K562 (cell line): ENCODE measurements around the gene OCIAD1. TPM values are rescaled to one million over a fixed set of nuclear protein-coding genes. Genes with fewer than 3 reads are reported as not detected.

ENCODE experiments used
- ATAC-seq: fragments of 200-7000 bp; cut with Tn5 transposase; 3 replicates; pipeline ENCODE4 v1.9.1; 2020; ENCODE audit warnings: moderate library complexity
- BruUV-seq: library from RNA; stranded (reverse); fragments of 400-500 nt; replicated peaks from 2 replicates; lab custom pipeline; 2021; lab: Mats Ljungman, UMichigan
- CTCF ChIA-PET: fragments of 300-600 bp; formaldehyde crosslinking; extraction: SDS; loops from one replicate; lab custom pipeline; 2021; ENCODE audit warnings: low intra/inter-chr PET ratio; lab: Yijun Ruan, JAX
- POLR2A ChIA-PET: fragments of 300-600, 350-650 bp; sonication (Branson Sonifier 250); formaldehyde crosslinking; extraction: SDS; loops from one replicate; lab custom pipeline; 2021; ENCODE audit warnings: antibody characterized with exemption, inconsistent platforms; lab: Yijun Ruan, JAX
- DNase-seq, 4 experiments: peaks; one replicate each; pipeline versions ENCODE4 v3.0.0 to v3.0.0-alpha.2; 2011 to 2018; ENCODE audit warnings: low spot score in 3 of 4, mixed read lengths in 3 of 4; ENCODE audit errors: extremely low read depth in 1 of 4
- FAIRE-seq: peaks from 2 replicates; lab custom pipeline; 2011; peaks lifted over from hg19 to GRCh38; lab: Jason Lieb, UNC
- H2AFZ ChIP-seq: 2 replicates; pipeline ENCODE4 v1.6.0; 2011; ENCODE audit warnings: low read depth, low read length, control low read depth, inconsistent platforms
- H3K27ac ChIP-seq: fragments of 200-600 bp; 3 replicates; pipeline ENCODE4 v1.8.0; 2011; ENCODE audit warnings: low read depth, mild to moderate bottlenecking, control low read depth, inconsistent platforms, low read length, moderate library complexity, mixed read lengths; ENCODE audit errors: extremely low read depth
- H3K27me3 ChIP-seq, 2 experiments: fragments of 300-600 bp in 1 of 2; 2 replicates in 1 of 2; 3 replicates in 1 of 2; pipeline versions ENCODE4 v1.6.0 to v1.8.0; 2011; ENCODE audit warnings: inconsistent platforms in 2 of 2, low read length in 2 of 2, mild to moderate bottlenecking in 1 of 2, mixed read lengths in 1 of 2, moderate library complexity in 1 of 2; ENCODE audit not compliant: control insufficient read depth in 2 of 2, insufficient read depth in 2 of 2
- H3K36me3 ChIP-seq: fragments of 300-600 bp; 3 replicates; pipeline ENCODE4 v1.8.0; 2011; ENCODE audit warnings: mild to moderate bottlenecking, low read length, inconsistent platforms; ENCODE audit not compliant: control insufficient read depth, insufficient read depth
- H3K4me1 ChIP-seq, 2 experiments: fragments of 200-600 bp in 1 of 2; replicated peaks in 1 of 2; 2 replicates in 1 of 2; 3 replicates in 1 of 2; pipeline versions ENCODE4 v1.5.1 to v1.8.0; 2011; ENCODE audit warnings: inconsistent platforms in 2 of 2, low read length in 2 of 2, mild to moderate bottlenecking in 1 of 2, mixed read lengths in 1 of 2, moderate library complexity in 1 of 2; ENCODE audit not compliant: control insufficient read depth in 2 of 2, insufficient read depth in 2 of 2
- H3K4me2 ChIP-seq: 2 replicates; pipeline ENCODE4 v1.6.1; 2011; ENCODE audit warnings: low read length, control low read depth, inconsistent platforms, mixed read lengths; ENCODE audit not compliant: insufficient read depth
- H3K4me3 ChIP-seq: fragments of 200-600 bp; sonication (generic), shearing (Covaris generic); 2 replicates; pipeline ENCODE4 v1.5.1; 2016; ENCODE audit warnings: control low read depth, inconsistent platforms
- H3K79me2 ChIP-seq: fragments of 200-600 bp; 3 replicates; pipeline ENCODE4 v1.8.0; 2011; ENCODE audit warnings: low read length, inconsistent platforms; ENCODE audit not compliant: control insufficient read depth, insufficient read depth
- H3K9ac ChIP-seq, 2 experiments: 2 replicates each; pipeline versions ENCODE4 v1.6.0 to v1.6.1; 2011; ENCODE audit warnings: low read depth in 2 of 2, low read length in 2 of 2, control low read depth in 1 of 2, inconsistent platforms in 1 of 2, mild to moderate bottlenecking in 1 of 2, mixed read lengths in 1 of 2; ENCODE audit not compliant: insufficient read depth in 1 of 2
- H3K9me1 ChIP-seq: one replicate; pipeline ENCODE4 v1.6.0; 2011; ENCODE audit warnings: inconsistent platforms, mild to moderate bottlenecking, low read length, moderate library complexity; ENCODE audit not compliant: control insufficient read depth, insufficient read depth
- H3K9me3 ChIP-seq: replicated peaks from 2 replicates; pipeline ENCODE4 v1.5.1; 2011; ENCODE audit warnings: low read depth, low read length, inconsistent platforms; ENCODE audit not compliant: control insufficient read depth, insufficient read depth
- H4K20me1 ChIP-seq: replicated peaks from 2 replicates; pipeline ENCODE4 v1.6.1; 2011; ENCODE audit warnings: low read length, inconsistent platforms, mixed read lengths; ENCODE audit not compliant: control insufficient read depth, insufficient read depth
- ATF3 ChIP-seq, 2 experiments: fragments of 450-650 bp in 1 of 2; sonication (generic) in 1 of 2; formaldehyde crosslinking in 1 of 2; IDR thresholded peaks in 1 of 2; conservative IDR thresholded peaks in 1 of 2; 2 replicates each; pipeline versions ENCODE4 v1.6.1 to v1.8.1; 2016 to 2023; ENCODE audit warnings: mild to moderate bottlenecking in 2 of 2, moderate library complexity in 2 of 2, inconsistent platforms in 1 of 2, missing genetic modification reagents in 1 of 2
- ATF7 ChIP-seq: fragments of 450-650 bp; IDR thresholded peaks from 2 replicates; pipeline ENCODE4 v1.7.1; 2014; ENCODE audit warnings: mild to moderate bottlenecking, moderate library complexity
- BRD9 ChIP-seq: fragments of 450-650 bp; IDR thresholded peaks from 2 replicates; pipeline ENCODE4 v1.6.1; 2018; ENCODE audit warnings: low read depth; ENCODE audit not compliant: partially characterized antibody
- E2F6 ChIP-seq, 2 experiments: IDR thresholded peaks; 2 replicates each; pipeline ENCODE4 v1.6.1; 2011; ENCODE audit warnings: borderline replicate concordance in 1 of 2, control low read depth in 1 of 2, low read depth in 1 of 2, low read length in 1 of 2, mild to moderate bottlenecking in 1 of 2, mixed read lengths in 1 of 2, moderate library complexity in 1 of 2; ENCODE audit not compliant: insufficient read depth in 1 of 2, insufficient read length in 1 of 2, poor library complexity in 1 of 2, severe bottlenecking in 1 of 2; ENCODE audit errors: extremely low read depth in 1 of 2
- GATAD2B ChIP-seq: fragments of 450-650 bp; IDR thresholded peaks from 2 replicates; pipeline ENCODE4 v1.6.1; 2017; ENCODE audit warnings: mild to moderate bottlenecking, borderline replicate concordance
- MIER1 ChIP-seq: fragments of 450-650 bp; IDR thresholded peaks from 2 replicates; pipeline ENCODE4 v1.6.1; 2016; ENCODE audit warnings: antibody characterized with exemption, mild to moderate bottlenecking, low read depth
- NFXL1 ChIP-seq: fragments of 450-650 bp; formaldehyde crosslinking; IDR thresholded peaks from 2 replicates; pipeline ENCODE4 v1.4.0; 2021; ENCODE audit warnings: mild to moderate bottlenecking
- OTX1 ChIP-seq: fragments of 450-650 bp; formaldehyde crosslinking; IDR thresholded peaks from 2 replicates; pipeline ENCODE4 v1.4.0; 2022; ENCODE audit warnings: mild to moderate bottlenecking
- PHTF2 ChIP-seq: fragments of 250-450 bp; sonication (Bioruptor Pico); IDR thresholded peaks from 2 replicates; pipeline ENCODE4 v1.5.0; 2021; ENCODE audit warnings: mild to moderate bottlenecking
- SRSF7 ChIP-seq: fragments of 200-400 bp; formaldehyde crosslinking; optimal IDR thresholded peaks from 2 replicates; pipeline ENCODE3; 2017; ENCODE audit warnings: mild to moderate bottlenecking, low read depth, low read length
- ZMIZ1 ChIP-seq, 2 experiments: fragments of 150-350 bp in 1 of 2; IDR thresholded peaks; 2 replicates each; pipeline ENCODE4 v1.6.1; 2012 to 2016; ENCODE audit warnings: low read depth in 2 of 2, low read length in 2 of 2, mild to moderate bottlenecking in 1 of 2, moderate library complexity in 1 of 2
- ZNF444 ChIP-seq: fragments of 250-450 bp; sonication (Bioruptor Pico); IDR thresholded peaks from 2 replicates; pipeline ENCODE4 v1.4.0; 2020; ENCODE audit warnings: mild to moderate bottlenecking, moderate library complexity
- ZNF551 ChIP-seq: fragments of 250-450 bp; sonication (Bioruptor Pico); IDR thresholded peaks from 2 replicates; pipeline ENCODE4 v1.5.0; 2021; ENCODE audit warnings: mild to moderate bottlenecking, moderate library complexity
- ZNF696 ChIP-seq: fragments of 250-450 bp; sonication (Bioruptor Pico); conservative IDR thresholded peaks from 2 replicates; pipeline ENCODE4 v1.4.0; 2020; ENCODE audit warnings: mild to moderate bottlenecking, moderate library complexity
- ZNF75A ChIP-seq: fragments of 450-650 bp; formaldehyde crosslinking; IDR thresholded peaks from 2 replicates; pipeline ENCODE4 v1.4.0; 2020; ENCODE audit warnings: mild to moderate bottlenecking
- ZZZ3 ChIP-seq: fragments of 450-650 bp; IDR thresholded peaks from 2 replicates; pipeline ENCODE4 v1.6.1; 2016; ENCODE audit warnings: antibody characterized with exemption, mild to moderate bottlenecking, moderate library complexity
- in situ Hi-C: fragments of 300-500 bp; cut with MboI; formaldehyde crosslinking; loops from 4 replicates; pipeline ENCODE4 v1.15.0; 2018; ENCODE audit warnings: inconsistent platforms, mixed read lengths
- intact Hi-C: fragments of 100-400 bp; cut with micrococcal nuclease; formaldehyde crosslinking; loops from 2 replicates; pipeline ENCODE4 v1.14.2; 2022
- polyA plus RNA-seq, 8 experiments: library from polyadenylated mRNA; depleted of rRNA in 4 of 8; stranded (reverse) in 5 of 8; unstranded in 3 of 8; fragments of >200 nt; fragmentation: Nextera tagmentation in 2 of 8; fragmentation: Illumina TruSeq in 1 of 8; extraction: Ambion mirVana in 2 of 8; extraction: Trizol in 1 of 8; gene quantifications; 2 replicates each; pipeline versions ENCODE4 v1.2.1 to v1.2.3, GENCODE V29; 2011 to 2014; ENCODE audit warnings: inconsistent platforms in 1 of 8, missing spikeins in 1 of 8
- total RNA-seq, 7 experiments: library from RNA; depleted of rRNA in 6 of 7; stranded (reverse); fragments of >200 nt in 6 of 7; fragmentation: Illumina TruSeq in 2 of 7; extraction: Trizol in 2 of 7; gene quantifications; 2 replicates each; pipeline versions ENCODE4 v1.2.1 to v1.2.3, GENCODE V29; 2011 to 2021; ENCODE audit warnings: low replicate concordance in 1 of 7

The OCIAD1 gene
- total and polyA plus RNA-seq, 9 of the 15 experiments (the other 6 are each of a cell fraction or from before 2014, with no cell fraction given): 99.0 to 358 (median 196) TPM

GRCh38 chr4:48910511-48910910 is 79.6 kb downstream of the OCIAD1 start:
- FAIRE-seq: no peak
- ChIA-PET POLR2A (no interaction called here), CTCF (no interaction called here)
- Histone ChIP-seq H2AFZ (no peak overlapping the region), H3K4me1 (peaks cover 0 to 6% of the 10 kb centered on the region in 2 experiments; a peak in 2 of 5 replicates), H3K4me2 (no peak overlapping the region), H3K36me3 (no peaks in the 10 kb centered on the region), H3K27ac (no peak overlapping the region), H3K9ac (no peak overlapping the region), H3K9me1 (no peaks in the 10 kb centered on the region), H4K20me1 (no peaks in the 10 kb centered on the region; the same call in 1 of the 2 replicates), H3K4me3 (no peak overlapping the region), H3K27me3 (peaks cover 0 to 9% of the 10 kb centered on the region in 2 experiments; a peak in 2 of 5 replicates), H3K9me3 (no peaks in the 10 kb centered on the region), H3K79me2 (no peaks in the 10 kb centered on the region)
- no peak for DNase-seq
- BruUV-seq: no TSS peak
- ATAC-seq: peak; percentile 56; the same call in 2 of the 3 replicates
- intact Hi-C loops: no loop called here
- in situ Hi-C loops: no loop called here
- TF ChIP-seq ZZZ3: no peak
- TF ChIP-seq NFXL1 (CRISPR knock-in tag): no peak
- no peak for TF ChIP-seq ZNF444 (CRISPR knock-in tag)
- TF ChIP-seq MIER1: no peak
- TF ChIP-seq SRSF7: no peak
- TF ChIP-seq BRD9: no peak
- TF ChIP-seq E2F6 (IDR thresholded peaks at IDR 0.05; ENCODE audit: borderline replicate concordance in 1 of 2, extremely low read depth in 1 of 2, insufficient read depth in 1 of 2, insufficient read length in 1 of 2, low read depth in 1 of 2, low read length in 1 of 2, poor library complexity in 1 of 2, severe bottlenecking in 1 of 2): no peak
- TF ChIP-seq OTX1 (CRISPR knock-in tag): no peak
- no peak for TF ChIP-seq PHTF2 (CRISPR knock-in tag)
- TF ChIP-seq ATF7: peak; percentile 33; the same call in 1 of the 2 replicates
- TF ChIP-seq ZNF696 (CRISPR knock-in tag): no peak
- no peak for TF ChIP-seq ZNF551 (CRISPR knock-in tag)
- peak; percentile 62 for TF ChIP-seq ATF3 (IDR thresholded peaks at IDR 0.05)
- no peak for TF ChIP-seq ATF3 (CRISPR knock-in tag; conservative IDR thresholded peaks at IDR 0.05)
- TF ChIP-seq ZNF75A (CRISPR knock-in tag): no peak
- no peak for TF ChIP-seq GATAD2B
- no peak for TF ChIP-seq ZMIZ1 (IDR thresholded peaks at IDR 0.05; ENCODE audit: low read depth in 2 of 2, low read length in 2 of 2)
